Measurements from ENCODE around the gene EI24.

- TF ChIP-seq RXRA (IDR thresholded peaks at IDR 0.05) (peak; percentile 16 to 24), SP1 (IDR thresholded peaks at IDR 0.05) (peak; percentile 57), RAD21 (IDR thresholded peaks at IDR 0.05) (no peak), TAF1 (conservative IDR thresholded peaks at IDR 0.05) (no peak)
- TF ChIP-seq, protein P1, sequence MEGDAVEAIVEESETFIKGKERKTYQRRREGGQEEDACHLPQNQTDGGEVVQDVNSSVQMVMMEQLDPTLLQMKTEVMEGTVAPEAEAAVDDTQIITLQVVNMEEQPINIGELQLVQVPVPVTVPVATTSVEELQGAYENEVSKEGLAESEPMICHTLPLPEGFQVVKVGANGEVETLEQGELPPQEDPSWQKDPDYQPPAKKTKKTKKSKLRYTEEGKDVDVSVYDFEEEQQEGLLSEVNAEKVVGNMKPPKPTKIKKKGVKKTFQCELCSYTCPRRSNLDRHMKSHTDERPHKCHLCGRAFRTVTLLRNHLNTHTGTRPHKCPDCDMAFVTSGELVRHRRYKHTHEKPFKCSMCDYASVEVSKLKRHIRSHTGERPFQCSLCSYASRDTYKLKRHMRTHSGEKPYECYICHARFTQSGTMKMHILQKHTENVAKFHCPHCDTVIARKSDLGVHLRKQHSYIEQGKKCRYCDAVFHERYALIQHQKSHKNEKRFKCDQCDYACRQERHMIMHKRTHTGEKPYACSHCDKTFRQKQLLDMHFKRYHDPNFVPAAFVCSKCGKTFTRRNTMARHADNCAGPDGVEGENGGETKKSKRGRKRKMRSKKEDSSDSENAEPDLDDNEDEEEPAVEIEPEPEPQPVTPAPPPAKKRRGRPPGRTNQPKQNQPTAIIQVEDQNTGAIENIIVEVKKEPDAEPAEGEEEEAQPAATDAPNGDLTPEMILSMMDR (IDR thresholded peaks at IDR 0.05; ENCODE audit: low read depth, low read length, missing input control), result no peak
Observed at GRCh38 chr11:125562430-125562829, 6.8 kb upstream of the EI24 start.

All from liver (tissue), 3 donors.